ENCODE measurements around the gene PIK3R2.
"Not testable (repeated sequence)": the region's sequence is repeated elsewhere in the genome, so short reads cannot be mapped to it uniquely, and the experiment has no call there.

Gene PIK3R2

GRCh38 chr19:18152817-18153555 is at the start of gene PIK3R2:
PIK3R2 (plus strand) TSS chr19:18153163; CDS start chr19:18155880, 2,717 bp downstream.
- peak; percentile 98 for DNase-seq (ENCODE audit: low read depth)

GRCh38 chr19:18104793-18105131 is 48.2 kb upstream of the PIK3R2 start:
- DNase-seq (ENCODE audit: low read depth): no peak

- not testable (repeated sequence) for DNase-seq (ENCODE audit: low read depth)
Observed at GRCh38 chr19:18105259-18105658, 47.7 kb upstream of the PIK3R2 start.

- no peak for DNase-seq (ENCODE audit: low read depth)
Observed at GRCh38 chr19:18107235-18107634, 45.7 kb upstream of the PIK3R2 start.

- DNase-seq (ENCODE audit: low read depth): no peak
Observed at GRCh38 chr19:18108897-18109296, 44.1 kb upstream of the PIK3R2 start.

GRCh38 chr19:18109341-18109732 is 43.6 kb upstream of the PIK3R2 start:
- no peak for DNase-seq (ENCODE audit: low read depth)

GRCh38 chr19:18109733-18110608 is 43.0 kb upstream of the PIK3R2 start:
- DNase-seq (ENCODE audit: low read depth): no peak

- DNase-seq (ENCODE audit: low read depth): no peak
Observed at GRCh38 chr19:18110609-18111232, 42.2 kb upstream of the PIK3R2 start.

- peak; percentile 56 for DNase-seq (ENCODE audit: low read depth)
Observed at GRCh38 chr19:18112989-18113478, 39.9 kb upstream of the PIK3R2 start.

GRCh38 chr19:18113827-18114226 is 39.1 kb upstream of the PIK3R2 start:
- no peak for DNase-seq (ENCODE audit: low read depth)

GRCh38 chr19:18114483-18114882 is 38.5 kb upstream of the PIK3R2 start:
- no peak for DNase-seq (ENCODE audit: low read depth)

GRCh38 chr19:18117364-18117691 is 35.6 kb upstream of the PIK3R2 start:
- DNase-seq (ENCODE audit: low read depth): no peak

- DNase-seq (ENCODE audit: low read depth): peak; percentile 51
Observed at GRCh38 chr19:18117692-18118378, 35.1 kb upstream of the PIK3R2 start.

- no peak for DNase-seq (ENCODE audit: low read depth)
Observed at GRCh38 chr19:18118420-18119012, 34.4 kb upstream of the PIK3R2 start.

- DNase-seq (ENCODE audit: low read depth): no peak
Observed at GRCh38 chr19:18119013-18119716, 33.8 kb upstream of the PIK3R2 start.

- no peak for DNase-seq (ENCODE audit: low read depth)
Observed at GRCh38 chr19:18119717-18120105, 33.3 kb upstream of the PIK3R2 start.

- no peak for DNase-seq (ENCODE audit: low read depth)
Observed at GRCh38 chr19:18120127-18120526, 32.8 kb upstream of the PIK3R2 start.

- no peak for DNase-seq (ENCODE audit: low read depth)
Observed at GRCh38 chr19:18121166-18121565, 31.8 kb upstream of the PIK3R2 start.

- no peak for DNase-seq (ENCODE audit: low read depth)
Observed at GRCh38 chr19:18122424-18122823, 30.5 kb upstream of the PIK3R2 start.

- no peak for DNase-seq (ENCODE audit: low read depth)
Observed at GRCh38 chr19:18122860-18123795, 29.8 kb upstream of the PIK3R2 start.
